AG20443 (cell line): ENCODE data around the gene HS6ST3.
"Not testable (repeated sequence)": the region's sequence is repeated elsewhere in the genome, so short reads cannot be mapped to it uniquely, and the experiment has no call there.

Experiments
- DNase-seq: peaks from one replicate; pipeline ENCODE4 v3.0.0; 2012; ENCODE audit warnings: low spot score, mixed read lengths

HS6ST3 gene

GRCh38 chr13:96734499-96734898 lies 644.6 kb downstream of the HS6ST3 start:
- no peak for DNase-seq

- no peak for DNase-seq
These were observed 651.9 kb downstream of the HS6ST3 start for GRCh38 chr13:96741779-96742178.

GRCh38 chr13:96743296-96744089 lies 653.6 kb downstream of the HS6ST3 start:
- no peak for DNase-seq

DNA sequence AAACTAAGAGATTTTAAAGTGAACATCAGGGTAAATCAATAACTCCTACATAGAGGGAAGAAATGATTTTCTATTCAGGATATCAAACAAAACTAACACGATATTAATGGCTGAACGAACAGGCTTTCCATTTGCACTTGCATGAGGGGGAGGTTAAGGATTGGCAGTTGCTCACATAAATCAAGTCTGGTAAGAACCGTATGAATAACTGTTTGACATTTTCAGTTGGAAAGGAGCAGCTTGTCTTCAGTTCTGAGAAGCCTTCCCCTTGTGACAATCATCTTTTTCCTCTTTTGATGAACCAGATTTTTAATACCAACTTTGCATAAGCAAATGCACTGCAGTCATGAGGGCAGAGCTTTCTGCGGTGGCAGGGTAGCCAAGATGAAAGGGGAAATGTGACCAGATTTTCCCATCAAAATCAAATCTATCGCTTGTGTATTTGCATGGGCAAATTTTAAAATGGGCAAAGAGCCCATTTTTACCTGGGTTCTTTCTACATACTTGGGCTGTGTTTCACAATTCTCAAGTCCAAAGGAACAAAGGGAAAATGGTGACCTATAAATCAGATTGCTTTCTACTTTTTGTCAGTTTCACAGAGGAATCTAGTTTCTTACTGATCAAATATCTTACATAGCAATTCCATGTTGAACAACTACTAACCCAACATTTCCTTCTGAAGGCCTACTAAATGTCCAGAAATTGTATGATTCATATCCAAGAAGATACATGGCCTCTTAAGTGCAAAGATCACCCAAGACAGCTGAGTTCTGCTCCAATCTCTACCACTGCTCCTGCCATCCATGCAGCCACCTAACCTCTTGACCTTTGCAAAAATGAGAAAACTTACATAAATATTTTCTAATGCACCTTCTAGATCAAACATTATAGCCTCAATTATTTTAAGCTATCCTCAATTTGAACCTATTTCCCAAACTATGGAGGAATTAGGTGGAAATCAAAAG lies 654.7 kb downstream of the HS6ST3 start:
- DNase-seq: no peak

DNA sequence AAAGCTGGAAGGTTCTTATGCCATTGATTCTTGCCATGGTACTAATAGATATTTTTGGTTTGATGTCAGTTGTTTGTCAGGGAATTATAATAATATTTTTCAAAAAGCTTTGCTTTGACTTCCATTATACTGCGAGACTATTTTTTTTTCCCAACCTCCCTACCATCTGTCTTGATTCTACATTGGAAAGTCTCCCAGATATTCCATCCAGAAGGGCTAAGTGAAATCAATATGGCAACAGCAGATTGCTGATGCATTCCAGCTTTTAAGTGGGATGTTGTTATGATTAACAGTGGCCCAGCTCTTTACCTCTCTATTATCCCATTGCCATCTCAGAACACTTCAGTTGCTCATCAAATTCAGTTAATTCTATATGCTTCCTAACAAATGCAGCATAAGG lies 657.0 kb downstream of the HS6ST3 start:
- no peak for DNase-seq

DNA sequence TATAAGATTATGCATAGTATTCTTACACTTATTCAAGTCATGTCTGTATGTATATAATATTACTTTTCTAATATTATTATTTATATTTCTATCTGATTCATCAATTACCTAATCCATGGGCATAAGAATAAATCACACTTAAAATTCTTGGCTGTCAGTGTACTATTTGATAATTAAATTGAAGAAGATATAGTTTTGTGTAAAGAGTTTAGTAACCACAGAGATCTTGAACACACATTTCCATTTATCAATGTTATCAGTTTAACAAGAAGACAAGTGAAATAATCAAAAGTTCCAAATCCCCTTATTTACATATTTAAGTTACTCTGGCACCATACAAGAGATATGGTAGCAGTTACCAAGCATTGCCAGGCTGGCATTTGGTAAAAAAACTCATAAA lies 659.9 kb downstream of the HS6ST3 start:
- no peak for DNase-seq

- no peak for DNase-seq
These were observed 661.2 kb downstream of the HS6ST3 start for GRCh38 chr13:96751089-96751488.

DNA sequence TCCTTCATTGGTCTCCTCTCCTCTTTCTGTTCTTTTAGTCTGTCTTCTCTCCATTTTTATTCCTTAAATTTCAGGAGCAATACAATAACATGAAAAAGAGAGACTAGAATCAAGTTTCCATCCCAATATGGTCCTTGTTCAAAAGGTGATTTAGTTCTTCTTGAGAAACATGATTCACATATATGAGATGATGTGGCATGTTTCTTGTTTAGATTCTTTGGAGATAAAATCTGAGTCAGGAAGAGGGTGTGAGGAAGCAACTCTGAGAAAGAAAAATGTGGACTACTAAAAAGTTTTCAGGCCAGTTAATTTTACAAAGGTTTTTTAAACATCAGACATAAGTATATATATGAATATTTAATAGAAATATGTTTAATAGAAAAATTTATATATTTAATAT lies 673.0 kb downstream of the HS6ST3 start:
- DNase-seq: no peak

DNA sequence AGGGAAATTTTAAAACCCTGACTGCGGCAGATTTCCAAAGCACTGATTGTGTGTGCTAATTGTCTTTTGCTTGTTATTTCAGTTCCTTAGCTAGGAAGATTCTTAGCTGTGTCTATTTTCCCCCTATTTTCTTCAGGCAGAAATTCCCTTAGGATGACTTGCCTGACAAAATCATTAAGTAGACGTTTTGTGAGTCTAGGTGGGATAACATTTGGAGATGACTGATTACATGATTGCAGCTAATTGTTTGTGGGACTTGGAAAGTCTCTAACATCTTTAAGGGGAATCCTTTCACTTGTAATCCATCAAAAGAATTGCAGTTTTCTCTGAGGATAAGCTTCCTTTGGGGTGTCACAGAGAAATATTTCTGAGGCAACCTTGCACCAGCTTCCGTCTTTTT lies 676.4 kb downstream of the HS6ST3 start:
- no peak for DNase-seq

- DNase-seq: no peak
These were observed 678.6 kb downstream of the HS6ST3 start for GRCh38 chr13:96768524-96768923.

GRCh38 chr13:96769874-96770273 lies 680.0 kb downstream of the HS6ST3 start:
- DNase-seq: no peak

GRCh38 chr13:96771486-96772367 lies 681.8 kb downstream of the HS6ST3 start:
- no peak for DNase-seq

- no peak for DNase-seq
These were observed 682.5 kb downstream of the HS6ST3 start for GRCh38 chr13:96772426-96772825.

DNA sequence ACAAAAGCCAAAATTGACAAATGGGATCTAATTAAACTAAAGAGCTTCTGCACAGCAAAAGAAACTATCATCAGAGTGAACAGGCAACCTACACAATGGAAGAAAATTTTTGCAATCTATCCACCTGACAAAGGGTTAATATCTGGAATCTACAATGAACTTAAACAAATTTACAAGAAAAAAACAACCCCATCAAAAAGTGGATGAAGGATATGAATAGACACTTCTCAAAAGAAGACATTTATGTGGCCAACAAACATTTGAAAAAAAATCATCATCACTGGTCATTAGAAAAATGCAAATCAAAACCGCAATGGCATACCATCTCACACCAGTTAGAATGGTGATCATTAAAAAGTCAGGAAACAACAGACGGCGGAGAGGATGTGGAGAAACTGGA lies 688.4 kb downstream of the HS6ST3 start:
- DNase-seq: not testable (repeated sequence)

- no peak for DNase-seq
These were observed 689.8 kb downstream of the HS6ST3 start for GRCh38 chr13:96779691-96780090.

- DNase-seq: no peak
These were observed 690.2 kb downstream of the HS6ST3 start for GRCh38 chr13:96780105-96780504.

DNA sequence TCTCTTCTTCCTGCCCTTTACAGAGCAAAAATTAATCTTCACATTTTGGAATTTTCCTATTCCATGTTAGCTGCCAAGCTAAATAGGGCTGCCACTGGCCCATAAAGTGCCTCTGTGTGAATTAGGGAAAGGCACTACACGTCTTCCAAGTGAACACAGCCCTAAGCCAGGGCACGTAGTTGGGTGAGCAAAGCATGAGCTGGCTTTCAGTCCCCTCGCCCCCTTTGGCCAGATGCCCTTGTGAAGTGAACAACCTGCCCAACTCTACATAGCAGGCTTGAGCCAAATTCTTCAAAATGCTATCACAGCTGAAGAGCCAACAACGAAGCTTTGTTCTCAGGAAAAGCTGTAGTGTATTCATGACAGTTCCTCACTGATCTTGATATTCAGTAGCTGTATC lies 691.2 kb downstream of the HS6ST3 start:
- no peak for DNase-seq

DNA sequence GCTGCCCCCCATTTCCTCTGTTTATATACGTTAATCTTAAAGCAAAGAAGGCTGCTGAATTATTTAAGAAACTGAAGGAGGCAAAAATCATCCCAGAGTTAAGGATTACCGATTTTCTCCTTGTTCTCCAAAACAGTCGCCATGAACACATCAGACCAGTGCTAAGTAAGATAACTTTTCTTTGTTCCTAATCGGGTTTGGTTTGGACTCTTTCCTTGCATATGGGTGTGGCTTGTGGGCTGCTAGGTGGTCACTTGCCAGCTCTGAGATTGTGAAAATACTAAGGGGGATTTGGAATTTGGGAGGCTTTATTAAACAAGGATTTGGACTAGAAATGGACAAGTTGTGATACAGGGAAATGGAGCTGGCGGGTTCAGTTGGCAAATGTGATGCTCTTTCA lies 692.3 kb downstream of the HS6ST3 start:
- DNase-seq: no peak

DNA sequence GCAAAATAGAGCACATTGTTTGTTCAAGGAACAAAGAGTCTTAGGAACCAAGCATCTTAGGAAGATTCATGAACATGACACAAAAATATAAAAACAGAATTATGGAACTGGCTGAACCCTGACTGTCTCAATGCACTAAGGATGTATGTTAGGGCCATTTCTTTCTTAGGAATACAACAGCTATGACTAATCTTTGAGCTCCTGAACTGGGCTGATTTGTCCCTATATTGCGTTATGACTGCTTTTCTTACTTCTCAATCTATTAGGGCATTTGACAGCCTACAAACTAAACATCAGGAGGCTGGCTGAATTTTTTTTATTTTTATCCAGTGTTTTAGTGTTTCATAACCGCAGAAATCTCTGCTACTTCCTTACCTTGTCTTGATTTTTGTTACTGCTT lies 693.1 kb downstream of the HS6ST3 start:
- no peak for DNase-seq

- no peak for DNase-seq
These were observed 693.6 kb downstream of the HS6ST3 start for GRCh38 chr13:96783511-96783910.

DNA sequence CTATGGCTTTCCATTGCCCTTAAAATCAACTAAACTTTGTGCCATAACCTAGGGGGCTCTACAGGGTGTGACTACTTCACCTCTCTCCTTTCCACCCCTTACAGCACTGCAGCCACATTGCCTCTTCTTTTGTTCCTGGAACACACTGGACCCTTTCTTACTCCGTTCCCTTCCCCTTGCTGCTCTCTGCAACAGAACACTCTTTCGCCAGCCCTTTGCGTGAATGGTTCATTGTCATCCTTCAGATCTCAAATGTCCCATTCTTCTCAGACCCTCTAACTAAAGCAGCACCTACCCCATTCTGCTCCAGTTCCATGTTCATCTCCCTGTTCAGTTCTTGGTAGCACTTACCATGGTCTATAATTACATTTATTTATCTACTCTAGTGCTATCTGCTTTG lies 696.1 kb downstream of the HS6ST3 start:
- no peak for DNase-seq

DNA sequence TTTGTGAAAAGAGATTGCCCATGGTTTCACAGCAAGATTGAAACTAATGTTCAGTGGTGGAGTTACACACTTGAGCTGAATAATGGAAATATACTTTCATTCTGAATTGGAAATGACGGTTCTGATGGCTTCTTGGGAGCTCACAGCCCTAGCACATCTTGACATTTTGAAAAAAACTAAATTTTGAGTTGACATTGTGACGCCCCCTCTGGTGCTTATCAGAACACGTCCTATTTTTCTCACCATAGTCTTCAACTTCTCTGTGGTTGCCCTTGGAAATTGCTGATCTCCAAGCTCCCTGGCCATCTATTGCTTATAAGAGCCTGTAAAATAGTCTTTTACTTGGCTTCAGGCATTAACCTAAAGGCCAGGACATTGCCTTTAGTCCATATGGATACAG lies 702.3 kb downstream of the HS6ST3 start:
- no peak for DNase-seq
